Colonic mucosa (tissue), 4 donors: ENCODE results near the gene AIRE. TPM values are rescaled to one million over a fixed set of nuclear protein-coding genes. Genes with fewer than 3 reads are reported as not detected.

Experiments
- DNase-seq: peaks from one replicate; pipeline ENCODE4 v3.0.0-alpha.2; 2020
- H3K27ac ChIP-seq: fragments of 200-600 bp; one replicate; pipeline ENCODE4 v1.8.0; 2021
- H3K27me3 ChIP-seq: fragments of 200-600 bp; one replicate; pipeline ENCODE4 v1.8.0; 2021
- H3K36me3 ChIP-seq: fragments of 200-600 bp; one replicate; pipeline ENCODE4 v1.8.0; 2021
- H3K4me1 ChIP-seq: fragments of 200-600 bp; one replicate; pipeline ENCODE4 v1.8.0; 2021; ENCODE audit warnings: mild to moderate bottlenecking
- H3K4me3 ChIP-seq: fragments of 200-600 bp; one replicate; pipeline ENCODE4 v1.8.0; 2021
- H3K9ac ChIP-seq, 2 donors: one replicate each; pipeline ENCODE4 v1.7.0; 2013; ENCODE audit warnings: control low read depth in 2 of 2, low read depth in 2 of 2, low read length in 2 of 2
- H3K9me3 ChIP-seq: fragments of 200-600 bp; one replicate; pipeline ENCODE4 v1.8.0; 2021
- intact Hi-C: fragments of 100-400 bp; cut with DNase I; formaldehyde crosslinking; loops from one replicate; pipeline ENCODE4 v1.14.1; 2022
- total RNA-seq, 2 donors: library from RNA; stranded (reverse); fragmentation: NEBNext Ultra II Directional in 1 of 2; extraction: Animal tissue kit (Norgen Biotek cat#: 25700) in 1 of 2; gene quantifications; one replicate each; pipeline ENCODE4 v1.2.1, GENCODE V29; 2021
- TF ChIP-seq, protein P1 (sequence below): fragments of 200-600 bp; IDR thresholded peaks from one replicate; pipeline ENCODE4 v1.8.0; 2022; ENCODE audit warnings: antibody characterized with exemption, mild to moderate bottlenecking
- donor health status: healthy.
- donor health status: DM: no; HTN: no; CAD: no.
- donor health status: DM: no; HTN: no; CAD: no.

The AIRE gene
- total RNA-seq, 2 donors from 2014 or later, result 0.11 TPM; not detected in 1

DNA sequence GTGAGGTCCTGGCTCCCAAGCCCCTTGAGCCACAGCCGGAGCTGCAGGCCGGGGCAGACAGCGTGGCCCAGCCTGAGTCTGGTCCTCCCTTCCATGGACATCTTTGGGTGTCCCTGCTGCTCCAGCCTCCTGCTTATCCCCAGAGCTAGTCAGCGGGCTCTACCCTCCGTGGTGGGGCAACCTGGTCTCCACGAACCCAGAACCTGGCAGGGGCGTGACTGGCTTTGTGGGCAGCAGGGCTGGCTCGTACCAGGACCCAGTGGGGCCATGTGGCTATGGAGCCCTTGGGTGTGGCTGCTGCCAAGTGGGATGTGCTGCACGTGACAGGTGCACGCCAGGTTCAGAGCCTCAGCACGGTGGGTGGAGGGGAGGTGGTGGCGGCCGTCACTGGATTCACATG, 35.2 kb downstream of the AIRE start:
- no peak overlapping the region for H3K4me3 ChIP-seq
- H3K9ac ChIP-seq, result no peak overlapping the region
- no peaks in the 10 kb centered on the region for H3K4me1 ChIP-seq
- TF ChIP-seq, protein P1, sequence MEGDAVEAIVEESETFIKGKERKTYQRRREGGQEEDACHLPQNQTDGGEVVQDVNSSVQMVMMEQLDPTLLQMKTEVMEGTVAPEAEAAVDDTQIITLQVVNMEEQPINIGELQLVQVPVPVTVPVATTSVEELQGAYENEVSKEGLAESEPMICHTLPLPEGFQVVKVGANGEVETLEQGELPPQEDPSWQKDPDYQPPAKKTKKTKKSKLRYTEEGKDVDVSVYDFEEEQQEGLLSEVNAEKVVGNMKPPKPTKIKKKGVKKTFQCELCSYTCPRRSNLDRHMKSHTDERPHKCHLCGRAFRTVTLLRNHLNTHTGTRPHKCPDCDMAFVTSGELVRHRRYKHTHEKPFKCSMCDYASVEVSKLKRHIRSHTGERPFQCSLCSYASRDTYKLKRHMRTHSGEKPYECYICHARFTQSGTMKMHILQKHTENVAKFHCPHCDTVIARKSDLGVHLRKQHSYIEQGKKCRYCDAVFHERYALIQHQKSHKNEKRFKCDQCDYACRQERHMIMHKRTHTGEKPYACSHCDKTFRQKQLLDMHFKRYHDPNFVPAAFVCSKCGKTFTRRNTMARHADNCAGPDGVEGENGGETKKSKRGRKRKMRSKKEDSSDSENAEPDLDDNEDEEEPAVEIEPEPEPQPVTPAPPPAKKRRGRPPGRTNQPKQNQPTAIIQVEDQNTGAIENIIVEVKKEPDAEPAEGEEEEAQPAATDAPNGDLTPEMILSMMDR, result no peak
- peaks cover 20% of the 10 kb centered on the region for H3K36me3 ChIP-seq
- H3K27ac ChIP-seq, result no peak overlapping the region
- no peaks in the 10 kb centered on the region for H3K9me3 ChIP-seq
- DNase-seq, result no peak
- intact Hi-C loops, result no loop called here
- H3K27me3 ChIP-seq, result no peaks in the 10 kb centered on the region

DNA sequence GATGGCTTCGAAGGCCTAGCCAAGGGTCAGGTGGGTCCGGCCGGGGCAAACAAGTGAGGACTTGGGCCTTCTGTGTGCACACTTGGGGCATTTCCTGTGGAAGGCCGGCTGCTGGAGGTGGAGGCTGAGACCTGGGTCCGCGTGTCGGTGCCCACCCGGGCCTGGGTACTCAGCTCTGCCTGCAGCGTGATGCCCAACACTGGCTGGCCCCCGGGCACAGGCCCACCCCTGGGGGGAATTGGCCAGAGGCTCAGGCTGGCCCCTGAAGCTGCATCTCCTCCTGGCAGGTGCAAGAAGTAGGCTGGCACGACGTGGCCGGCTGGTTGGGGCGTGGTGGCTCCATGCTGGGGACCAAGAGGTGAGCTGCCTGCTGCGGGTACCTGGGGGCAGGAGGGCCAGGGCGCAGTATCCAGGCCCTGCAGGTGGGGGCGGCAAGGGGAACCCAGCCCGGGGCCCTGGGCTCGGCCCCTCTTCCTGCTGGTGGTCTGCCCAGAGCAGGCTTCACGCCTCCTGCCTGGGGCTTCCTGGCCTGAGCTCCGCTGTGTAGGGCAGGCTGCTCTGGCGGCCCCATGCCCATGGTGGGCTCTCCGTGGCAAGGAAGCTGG, 36.3 kb downstream of the AIRE start:
- H3K4me1 ChIP-seq, result no peaks in the 10 kb centered on the region
- H3K27ac ChIP-seq, result no peak overlapping the region
- no peak overlapping the region for H3K9ac ChIP-seq
- TF ChIP-seq, protein P1, result no peak
- intact Hi-C loops, result no loop called here
- H3K36me3 ChIP-seq, result peaks cover 20% of the 10 kb centered on the region
- no peak for DNase-seq
- H3K27me3 ChIP-seq, result no peaks in the 10 kb centered on the region
- H3K4me3 ChIP-seq, result no peak overlapping the region
- no peaks in the 10 kb centered on the region for H3K9me3 ChIP-seq

DNA sequence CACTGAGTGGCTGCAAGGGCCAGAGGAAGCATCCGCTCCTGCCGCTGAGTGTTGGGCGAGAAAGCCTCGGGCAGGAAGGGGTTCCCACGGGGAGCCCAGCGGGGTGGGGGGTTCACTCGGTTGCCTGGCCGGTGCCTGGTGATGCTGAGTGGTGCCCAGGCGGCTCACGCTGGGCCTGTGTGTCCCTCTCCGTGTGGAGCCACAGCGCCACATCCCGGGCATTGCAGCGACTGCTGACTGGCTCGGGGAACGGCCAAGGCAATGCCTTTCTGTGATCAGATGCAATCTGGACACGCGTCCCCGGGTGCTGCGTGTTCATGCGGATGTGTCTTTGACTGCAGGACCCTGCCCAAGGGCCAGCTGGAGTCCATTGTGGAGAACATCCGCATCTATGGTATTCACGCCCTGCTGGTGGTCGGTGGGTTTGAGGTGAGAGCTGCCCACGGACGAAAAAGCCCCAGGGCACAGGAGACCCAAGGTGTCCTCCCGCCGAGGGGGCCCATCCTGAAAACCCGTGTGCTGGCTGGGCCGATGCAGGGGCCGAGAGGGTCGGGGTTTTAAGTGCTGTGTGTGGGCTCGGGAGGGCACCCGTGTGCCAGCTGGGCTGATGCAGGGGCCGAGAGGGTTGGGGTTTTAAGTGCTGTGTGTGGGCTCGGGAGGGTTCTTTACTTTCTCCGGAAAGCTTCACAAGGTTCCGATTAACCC, 37.1 kb downstream of the AIRE start:
- Histone ChIP-seq H3K27me3 (no peaks in the 10 kb centered on the region), H3K9ac (no peak overlapping the region), H3K4me1 (no peaks in the 10 kb centered on the region), H3K27ac (no peak overlapping the region), H3K4me3 (no peak overlapping the region), H3K36me3 (peaks cover 20% of the 10 kb centered on the region), H3K9me3 (no peaks in the 10 kb centered on the region)
- TF ChIP-seq, protein P1, result no peak
- intact Hi-C loops, result no loop called here
- no peak for DNase-seq

DNA sequence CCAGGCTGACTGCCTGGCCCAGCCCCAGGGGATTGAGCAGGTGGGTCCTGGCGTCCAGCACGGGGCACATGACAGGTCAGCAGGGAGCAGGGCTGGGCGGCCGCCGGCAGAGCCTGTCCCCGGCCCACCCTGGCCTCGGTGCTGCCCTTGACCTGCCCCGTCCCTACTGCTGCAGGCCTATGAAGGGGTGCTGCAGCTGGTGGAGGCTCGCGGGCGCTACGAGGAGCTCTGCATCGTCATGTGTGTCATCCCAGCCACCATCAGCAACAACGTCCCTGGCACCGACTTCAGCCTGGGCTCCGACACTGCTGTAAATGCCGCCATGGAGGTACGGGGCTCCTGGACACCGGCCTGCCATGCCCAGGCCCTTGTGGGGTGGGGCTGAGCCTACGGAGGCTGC, 37.9 kb downstream of the AIRE start:
- H3K4me3 ChIP-seq, result no peak overlapping the region
- no peak for DNase-seq
- H3K27ac ChIP-seq, result no peak overlapping the region
- no peaks in the 10 kb centered on the region for H3K9me3 ChIP-seq
- no peaks in the 10 kb centered on the region for H3K27me3 ChIP-seq
- H3K9ac ChIP-seq, result no peak overlapping the region
- intact Hi-C loops, result no loop called here
- peaks cover 20% of the 10 kb centered on the region for H3K36me3 ChIP-seq
- TF ChIP-seq, protein P1, result no peak
- no peaks in the 10 kb centered on the region for H3K4me1 ChIP-seq

DNA sequence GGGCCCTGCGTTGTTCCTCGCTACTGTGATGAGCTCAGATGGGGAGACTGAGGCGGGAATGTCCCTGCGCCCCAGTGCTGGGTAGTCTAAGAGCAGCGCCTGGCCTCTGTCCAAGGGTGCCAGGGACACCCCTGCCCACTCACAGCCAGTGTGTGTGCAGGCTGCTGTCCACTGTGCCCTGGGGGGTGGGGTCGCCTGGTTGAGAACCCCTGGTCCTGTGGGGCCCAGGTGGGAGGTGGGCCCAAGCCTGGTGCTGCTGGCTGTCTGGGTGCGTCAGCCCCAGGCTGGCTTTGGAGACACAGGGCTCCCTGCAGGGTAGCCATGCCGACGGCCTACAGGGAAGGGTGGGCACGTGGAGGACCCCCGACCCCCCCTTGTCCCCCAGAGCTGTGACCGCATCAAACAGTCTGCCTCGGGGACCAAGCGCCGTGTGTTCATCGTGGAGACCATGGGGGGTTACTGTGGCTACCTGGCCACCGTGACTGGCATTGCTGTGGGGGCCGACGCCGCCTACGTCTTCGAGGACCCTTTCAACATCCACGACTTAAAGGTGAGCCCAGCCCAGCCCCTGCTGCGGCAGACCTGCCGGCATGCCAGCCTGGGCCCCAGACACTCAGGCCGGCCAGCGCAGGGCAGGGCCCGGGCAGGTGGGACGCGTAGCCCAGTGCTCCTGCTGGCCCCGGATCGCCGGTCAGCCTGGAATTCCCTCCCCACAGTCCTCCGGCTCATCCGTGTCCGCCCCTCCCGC, 38.6 kb downstream of the AIRE start:
- no peaks in the 10 kb centered on the region for H3K27me3 ChIP-seq
- TF ChIP-seq, protein P1, result no peak
- intact Hi-C loops, result no loop called here
- H3K4me3 ChIP-seq, result no peak overlapping the region
- DNase-seq, result no peak
- H3K9ac ChIP-seq, result no peak overlapping the region
- H3K36me3 ChIP-seq, result peaks cover 17% of the 10 kb centered on the region
- H3K27ac ChIP-seq, result no peak overlapping the region
- no peaks in the 10 kb centered on the region for H3K4me1 ChIP-seq
- H3K9me3 ChIP-seq, result no peaks in the 10 kb centered on the region
